HL-60/S4 treated with retinoic acid at 250 ng/mL for 4 days and 3 days (cell line): ENCODE data around the gene ATF3.

Source experiments
- in situ Hi-C: fragments of 300-500 bp; cut with MboI; formaldehyde crosslinking; loops from 2 replicates; pipeline ENCODE4 v1.7.0; 2022; ENCODE audit warnings: low sequenced_read_pairs

Gene ATF3, protein sequence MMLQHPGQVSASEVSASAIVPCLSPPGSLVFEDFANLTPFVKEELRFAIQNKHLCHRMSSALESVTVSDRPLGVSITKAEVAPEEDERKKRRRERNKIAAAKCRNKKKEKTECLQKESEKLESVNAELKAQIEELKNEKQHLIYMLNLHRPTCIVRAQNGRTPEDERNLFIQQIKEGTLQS

DNA sequence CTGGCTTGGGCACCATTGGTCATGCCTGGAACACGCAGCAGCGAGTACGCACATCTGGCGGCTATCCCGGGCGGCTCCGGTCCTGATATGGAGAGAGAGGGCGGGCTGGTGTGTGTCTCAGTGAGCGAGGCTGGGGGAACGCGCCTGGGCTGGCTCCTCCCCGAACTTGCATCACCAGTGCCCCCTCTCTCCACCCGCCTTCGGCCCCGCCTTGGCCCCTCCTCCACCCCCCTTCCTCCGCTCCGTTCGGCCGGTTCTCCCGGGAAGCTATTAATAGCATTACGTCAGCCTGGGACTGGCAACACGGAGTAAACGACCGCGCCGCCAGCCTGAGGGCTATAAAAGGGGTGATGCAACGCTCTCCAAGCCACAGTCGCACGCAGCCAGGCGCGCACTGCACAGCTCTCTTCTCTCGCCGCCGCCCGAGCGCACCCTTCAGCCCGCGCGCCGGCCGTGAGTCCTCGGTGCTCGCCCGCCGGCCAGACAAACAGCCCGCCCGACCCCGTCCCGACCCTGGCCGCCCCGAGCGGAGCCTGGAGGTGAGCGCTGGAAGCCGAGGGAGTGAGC is at the start of gene ATF3:
Gene ATF3 (plus strand): TSS at position 370 of the 567 bp plus-strand sequence. CDS start 6,261 bp downstream, outside the sequence.
- in situ Hi-C loops, result no loop called here

GRCh38 chr1:212559929-212560328 is 48.6 kb upstream of the ATF3 start:
- in situ Hi-C loops, result no loop called here

- in situ Hi-C loops, result no loop called here
Measured at GRCh38 chr1:212560933-212561460, 47.6 kb upstream of the ATF3 start.

- in situ Hi-C loops, result no loop called here
Measured at GRCh38 chr1:212561501-212561931, 47.0 kb upstream of the ATF3 start.

DNA sequence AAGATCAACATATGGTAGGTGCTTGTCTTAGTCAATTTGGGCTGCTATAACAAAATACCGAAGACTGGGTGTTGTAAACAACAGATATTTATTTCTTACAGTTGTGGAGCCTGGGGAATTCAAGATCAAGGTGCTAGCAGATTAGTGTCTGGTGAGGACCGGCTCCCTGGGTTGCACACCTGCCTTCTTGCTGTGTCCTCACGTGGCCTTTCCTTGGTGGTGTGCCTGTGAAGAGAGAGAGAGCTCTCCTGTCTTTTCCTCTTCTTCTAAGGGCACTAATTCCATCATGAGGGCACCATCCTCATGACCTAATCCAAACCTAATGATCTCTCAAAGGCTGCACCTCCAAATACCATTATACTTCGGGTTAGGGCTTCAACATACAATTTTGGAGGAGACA is 45.8 kb upstream of the ATF3 start:
- in situ Hi-C loops, result no loop called here

- in situ Hi-C loops, result no loop called here
Measured at GRCh38 chr1:212565079-212565478, 43.5 kb upstream of the ATF3 start.

DNA sequence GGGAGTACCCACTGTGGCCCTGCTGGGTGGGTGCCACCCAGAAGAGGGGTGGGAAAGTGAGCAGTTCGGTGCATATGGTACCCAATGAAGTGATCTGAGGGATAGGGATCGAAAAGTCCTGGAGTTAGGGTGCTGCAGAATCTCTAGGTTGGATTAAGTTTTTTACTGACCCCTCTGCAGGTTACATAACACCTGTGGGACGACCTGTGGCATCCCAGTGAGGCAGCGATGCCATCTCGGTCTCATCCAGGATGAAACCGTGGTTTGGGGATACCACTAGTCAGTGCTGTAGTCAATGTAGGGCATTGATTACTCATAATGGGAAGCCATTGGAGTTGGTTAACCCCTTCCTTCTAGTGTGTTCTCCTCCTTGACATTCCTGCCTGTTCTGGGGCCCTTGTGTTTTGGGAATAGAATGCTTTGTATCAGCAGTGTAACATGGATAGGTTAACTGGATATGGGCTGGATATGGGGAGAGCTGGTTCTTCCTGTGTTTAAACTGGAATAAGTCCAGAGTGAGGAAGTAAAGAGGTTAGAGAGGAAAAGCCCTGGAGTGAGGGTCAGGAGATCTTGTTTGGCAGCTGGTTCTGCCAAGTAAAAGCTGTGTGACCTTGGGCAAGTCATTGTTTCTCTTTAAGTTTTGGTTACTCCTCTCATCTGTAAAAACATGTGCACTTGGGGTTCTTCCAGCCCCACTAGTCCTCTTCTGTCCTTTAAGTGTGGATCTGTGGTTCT is 42.8 kb upstream of the ATF3 start:
- in situ Hi-C loops, result no loop called here

DNA sequence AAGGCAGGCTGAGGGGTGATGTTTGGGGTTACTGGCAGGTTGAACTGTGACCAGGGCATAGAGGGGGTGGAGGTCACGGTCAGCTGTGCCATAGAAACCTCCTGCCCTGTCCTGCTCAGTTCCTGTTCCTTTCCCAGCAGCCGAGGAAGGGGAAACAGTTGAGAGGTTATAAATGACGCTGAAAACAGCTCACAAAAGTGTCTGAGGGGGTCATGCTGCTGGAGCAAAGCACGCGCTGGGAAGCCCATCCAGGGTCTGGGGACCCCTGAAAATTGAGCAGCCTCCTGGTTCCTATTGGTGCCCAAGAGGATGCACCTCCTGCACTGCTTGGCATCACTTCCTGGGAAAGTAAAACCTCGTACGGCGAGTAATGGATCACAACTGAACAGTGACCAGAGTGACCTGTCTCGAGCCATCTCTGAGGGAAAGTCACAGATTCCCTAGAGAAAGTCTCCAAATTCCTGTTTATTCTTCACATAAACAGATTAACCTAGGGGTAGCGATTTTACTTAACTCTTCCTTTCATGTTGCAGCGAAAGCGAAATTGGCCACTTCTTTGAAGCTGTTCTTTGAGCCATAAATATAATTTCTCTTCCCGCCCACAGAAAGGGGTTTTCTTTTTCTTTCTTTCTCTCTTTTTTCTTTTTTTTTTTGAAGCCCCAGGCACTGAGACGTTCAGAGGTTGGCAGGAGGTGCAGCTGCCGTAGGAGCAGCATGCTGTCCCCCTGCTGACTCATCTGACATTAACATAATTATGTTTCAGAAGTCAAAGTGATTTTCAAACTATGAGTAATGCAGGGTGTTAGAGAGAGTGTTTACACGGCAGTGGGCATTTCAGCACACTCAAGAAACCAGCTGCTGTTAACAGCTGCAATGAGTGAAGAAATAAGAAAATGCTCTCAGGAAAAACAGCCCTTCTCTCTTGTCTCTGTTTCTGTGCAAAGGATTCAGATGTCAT is 41.8 kb upstream of the ATF3 start:
- in situ Hi-C loops, result no loop called here

GRCh38 chr1:212567638-212568037 is 40.9 kb upstream of the ATF3 start:
- in situ Hi-C loops, result no loop called here

DNA sequence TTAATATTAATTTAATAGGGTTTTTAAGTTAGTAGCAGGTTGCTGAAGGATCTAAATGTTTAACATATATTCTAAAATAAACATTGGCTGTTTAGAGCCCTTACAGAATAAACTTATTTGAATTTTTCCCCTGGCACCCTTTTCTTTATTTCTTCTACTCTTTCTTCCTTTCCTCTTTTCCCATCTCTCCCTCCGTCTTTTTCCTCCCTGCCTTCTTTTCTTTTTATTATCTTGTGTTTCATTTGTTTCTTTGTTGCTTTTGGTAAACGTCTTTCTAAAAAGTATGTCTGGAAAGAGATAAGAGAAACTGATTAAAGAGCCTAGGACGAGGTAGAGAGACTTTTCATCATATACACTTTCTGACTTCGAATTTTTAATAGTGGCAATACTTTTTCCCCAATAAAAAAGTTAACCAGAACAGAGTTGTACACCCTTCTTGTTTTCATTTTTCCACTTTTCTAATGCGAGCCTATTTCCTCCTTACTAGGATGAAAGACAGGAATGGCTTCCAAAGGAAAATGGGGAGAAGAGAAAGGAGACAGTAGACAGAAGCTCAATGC is 39.5 kb upstream of the ATF3 start:
- in situ Hi-C loops, result no loop called here

DNA sequence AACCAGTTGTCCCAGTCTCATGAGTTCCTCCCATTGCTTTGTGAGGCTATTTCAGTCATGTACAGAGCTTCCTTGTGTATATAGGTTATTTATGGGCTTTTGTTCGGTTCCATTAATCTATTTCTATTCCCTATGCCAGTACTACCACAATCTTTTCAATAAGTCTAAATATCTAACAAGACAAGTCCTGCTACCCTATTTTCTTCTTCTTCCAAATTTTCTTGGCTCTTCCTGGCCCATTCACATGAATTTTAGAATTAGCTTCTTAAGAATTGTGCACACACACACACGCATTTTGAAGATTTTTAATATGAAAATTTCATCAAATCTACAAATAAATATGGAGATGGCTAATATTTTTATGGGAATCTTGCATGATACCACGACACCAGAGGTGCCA is 33.8 kb upstream of the ATF3 start:
- in situ Hi-C loops, result no loop called here

DNA sequence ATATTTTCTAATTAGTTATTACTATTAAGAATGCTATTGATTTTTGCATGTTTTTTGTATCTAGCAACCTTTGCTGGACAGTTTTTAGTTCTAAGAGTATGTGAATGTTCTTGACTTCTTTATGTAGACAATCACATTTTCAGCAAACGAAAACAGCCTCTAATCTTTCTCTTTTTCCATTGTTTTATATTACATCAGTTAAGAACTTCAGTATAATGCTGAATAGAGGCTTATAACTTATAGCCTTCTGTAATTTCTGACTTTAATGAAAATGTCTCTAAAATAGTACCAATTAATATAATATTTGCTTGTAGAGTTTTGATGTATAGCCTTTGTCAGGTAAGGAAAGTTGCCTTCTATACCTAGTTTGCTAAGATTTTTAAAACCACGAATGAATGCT is 33.2 kb upstream of the ATF3 start:
- in situ Hi-C loops, result no loop called here

DNA sequence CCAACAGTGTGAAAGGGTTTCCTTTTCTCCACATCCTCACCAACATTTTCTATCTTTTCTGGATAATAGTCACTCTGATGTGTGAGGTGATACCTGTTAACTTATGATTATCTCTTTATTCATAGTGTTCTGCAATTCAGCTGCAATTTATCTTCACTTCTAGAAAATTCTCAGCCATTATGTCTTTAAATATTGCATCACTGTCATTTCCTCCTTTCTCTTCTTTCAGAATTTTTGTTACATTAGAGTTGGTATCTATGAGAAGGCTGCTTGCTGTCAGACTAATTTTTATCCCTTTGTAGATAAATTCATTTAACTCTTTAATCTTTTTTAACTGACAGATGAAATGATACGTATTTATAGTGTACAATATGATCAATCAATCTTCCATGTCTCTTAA is 30.5 kb upstream of the ATF3 start:
- in situ Hi-C loops, result no loop called here

DNA sequence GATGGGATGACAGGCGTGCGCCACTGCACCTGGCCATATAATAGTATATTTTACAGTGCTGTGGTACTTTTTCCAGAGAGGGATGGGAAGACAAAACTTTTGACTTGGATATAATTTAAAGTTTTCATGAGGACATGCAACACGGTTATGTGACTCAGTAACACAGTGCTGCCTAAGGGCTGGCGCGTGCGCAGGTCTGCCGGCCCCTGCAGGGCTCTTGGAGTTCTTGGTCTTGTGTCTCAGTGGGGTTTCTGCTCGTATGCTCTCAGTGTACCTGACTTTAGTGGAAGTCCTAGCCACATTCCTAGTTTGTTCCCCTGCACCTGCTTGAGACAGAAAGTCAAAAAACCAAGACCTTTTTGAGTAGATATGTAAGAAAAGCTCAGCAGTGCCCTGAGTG is 27.5 kb upstream of the ATF3 start:
- in situ Hi-C loops, result no loop called here

DNA sequence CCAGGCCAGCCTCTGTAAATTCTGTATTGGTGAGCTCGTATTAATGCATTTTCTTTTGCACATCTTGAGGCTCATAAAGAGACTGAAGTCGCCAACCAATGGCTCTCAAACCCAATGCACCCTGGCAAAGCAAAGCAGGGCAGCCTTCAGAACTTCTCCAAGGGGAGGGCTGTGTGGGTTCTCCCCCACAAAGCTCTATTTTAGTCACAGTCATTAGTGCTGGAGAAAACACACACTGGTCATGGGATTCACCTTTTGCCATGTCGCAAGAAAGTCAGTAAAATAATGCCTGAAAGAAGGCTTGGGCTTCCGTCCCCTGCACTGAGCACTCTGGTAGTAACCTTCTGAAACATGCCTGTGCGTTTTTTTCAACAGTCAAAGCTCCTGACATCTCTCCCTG is 26.3 kb upstream of the ATF3 start:
- in situ Hi-C loops, result no loop called here

GRCh38 chr1:212582808-212583615 is 25.5 kb upstream of the ATF3 start:
- in situ Hi-C loops, result no loop called here

GRCh38 chr1:212583643-212584042 is 24.9 kb upstream of the ATF3 start:
- in situ Hi-C loops, result no loop called here

GRCh38 chr1:212584092-212584886 is 24.3 kb upstream of the ATF3 start:
- in situ Hi-C loops, result no loop called here

- in situ Hi-C loops, result no loop called here
Measured at GRCh38 chr1:212585210-212585609, 23.4 kb upstream of the ATF3 start.
